ENCODE results near the gene SALL3.

SALL3 gene

GRCh38 chr18:78965917-78966792, 13.5 kb upstream of the SALL3 start:
- DNase-seq, result no peak

GRCh38 chr18:78966793-78967106, 12.9 kb upstream of the SALL3 start:
- no peak for DNase-seq

GRCh38 chr18:78967692-78968091, 11.9 kb upstream of the SALL3 start:
- DNase-seq, result no peak

- DNase-seq, result no peak
Observed at GRCh38 chr18:78969574-78970315, 9.9 kb upstream of the SALL3 start.

GRCh38 chr18:78970774-78971333, 8.8 kb upstream of the SALL3 start:
- DNase-seq, result no peak

- DNase-seq, result no peak
Observed at GRCh38 chr18:78971511-78972245, 7.9 kb upstream of the SALL3 start.

- DNase-seq, result no peak
Observed at GRCh38 chr18:78972385-78972918, 7.2 kb upstream of the SALL3 start.

- DNase-seq, result no peak
Observed at GRCh38 chr18:78972930-78973331, 6.7 kb upstream of the SALL3 start.

GRCh38 chr18:78973357-78974083, 6.1 kb upstream of the SALL3 start:
- no peak for DNase-seq

- DNase-seq, result no peak
Observed at GRCh38 chr18:78974115-78974761, 5.4 kb upstream of the SALL3 start.

- DNase-seq, result no peak
Observed at GRCh38 chr18:78975292-78975691, 4.3 kb upstream of the SALL3 start.

- DNase-seq, result no peak
Observed at GRCh38 chr18:78975699-78976335, 3.8 kb upstream of the SALL3 start.

GRCh38 chr18:78976765-78977636, 2.6 kb upstream of the SALL3 start:
- DNase-seq, result no peak

- no peak for DNase-seq
Observed at GRCh38 chr18:78977637-78978348, 1.8 kb upstream of the SALL3 start.

- no peak for DNase-seq
Observed at GRCh38 chr18:78978349-78979055, 1.1 kb upstream of the SALL3 start.

- DNase-seq, result no peak
Observed at GRCh38 chr18:78979056-78979729, 425 bp upstream of the SALL3 start.

- no peak for DNase-seq
Observed at GRCh38 chr18:78980279-78980771, 707 bp downstream of the SALL3 start.

- DNase-seq, result no peak
Observed at GRCh38 chr18:78980777-78981380, 1.3 kb downstream of the SALL3 start.
